OCI-M2 (cell line): ENCODE results near the gene NFKBIZ.

Source experiments
- DNase-seq: peaks from one replicate; lab custom pipeline; 2025; ENCODE audit not compliant: unreplicated experiment; lab: John Stamatoyannopoulos, UW

NFKBIZ gene, protein sequence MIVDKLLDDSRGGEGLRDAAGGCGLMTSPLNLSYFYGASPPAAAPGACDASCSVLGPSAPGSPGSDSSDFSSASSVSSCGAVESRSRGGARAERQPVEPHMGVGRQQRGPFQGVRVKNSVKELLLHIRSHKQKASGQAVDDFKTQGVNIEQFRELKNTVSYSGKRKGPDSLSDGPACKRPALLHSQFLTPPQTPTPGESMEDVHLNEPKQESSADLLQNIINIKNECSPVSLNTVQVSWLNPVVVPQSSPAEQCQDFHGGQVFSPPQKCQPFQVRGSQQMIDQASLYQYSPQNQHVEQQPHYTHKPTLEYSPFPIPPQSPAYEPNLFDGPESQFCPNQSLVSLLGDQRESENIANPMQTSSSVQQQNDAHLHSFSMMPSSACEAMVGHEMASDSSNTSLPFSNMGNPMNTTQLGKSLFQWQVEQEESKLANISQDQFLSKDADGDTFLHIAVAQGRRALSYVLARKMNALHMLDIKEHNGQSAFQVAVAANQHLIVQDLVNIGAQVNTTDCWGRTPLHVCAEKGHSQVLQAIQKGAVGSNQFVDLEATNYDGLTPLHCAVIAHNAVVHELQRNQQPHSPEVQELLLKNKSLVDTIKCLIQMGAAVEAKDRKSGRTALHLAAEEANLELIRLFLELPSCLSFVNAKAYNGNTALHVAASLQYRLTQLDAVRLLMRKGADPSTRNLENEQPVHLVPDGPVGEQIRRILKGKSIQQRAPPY

DNA sequence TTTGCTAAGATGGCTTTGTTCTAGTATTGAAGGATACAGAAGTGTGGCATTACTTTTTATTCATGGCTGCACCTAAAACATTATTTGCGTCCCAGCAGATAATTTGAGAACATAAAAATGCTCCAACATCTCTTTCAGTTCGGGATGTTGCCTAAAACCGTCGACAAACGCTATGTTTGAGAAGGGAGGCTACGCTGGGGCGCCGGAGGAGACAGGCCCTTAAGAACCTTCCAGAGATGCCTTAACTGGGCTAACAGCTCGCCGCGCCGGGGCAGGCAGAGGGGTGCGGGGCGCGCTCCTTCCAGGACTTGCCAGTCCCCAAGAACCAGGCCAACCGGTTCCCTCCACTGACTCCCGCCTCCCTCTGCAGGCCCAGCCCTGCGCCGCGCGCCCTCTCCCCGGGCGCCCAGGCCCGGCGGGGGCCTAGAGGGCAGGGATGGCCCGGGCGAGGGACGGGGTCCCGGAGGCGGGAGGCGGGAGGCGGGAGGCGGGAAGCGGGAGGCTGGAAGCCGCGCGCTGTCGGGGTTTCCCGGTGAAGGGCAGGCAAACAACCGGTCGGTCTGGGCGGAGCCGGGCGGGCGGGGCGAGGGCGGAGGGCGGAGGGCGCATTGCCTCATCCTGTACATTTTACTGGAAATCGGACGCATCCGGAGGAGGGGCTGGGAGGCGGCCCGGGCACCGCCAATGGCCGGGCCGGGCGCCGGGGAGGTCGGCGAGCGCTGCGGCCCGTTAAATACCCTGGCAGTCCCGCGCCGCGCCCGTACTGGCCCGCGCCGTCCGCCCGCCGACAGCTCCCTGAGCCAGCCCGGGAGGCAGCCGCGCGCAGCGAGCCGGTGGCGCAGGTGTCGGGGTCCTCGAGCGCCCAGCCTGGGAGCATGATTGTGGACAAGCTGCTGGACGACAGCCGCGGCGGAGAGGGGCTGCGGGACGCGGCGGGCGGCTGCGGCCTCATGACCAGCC is at the start of gene NFKBIZ:
Gene NFKBIZ (plus strand): TSS at position 761 of the 960 bp plus-strand sequence. CDS start 115 bp downstream, at position 876.
- DNase-seq, result peak; percentile 30

DNA sequence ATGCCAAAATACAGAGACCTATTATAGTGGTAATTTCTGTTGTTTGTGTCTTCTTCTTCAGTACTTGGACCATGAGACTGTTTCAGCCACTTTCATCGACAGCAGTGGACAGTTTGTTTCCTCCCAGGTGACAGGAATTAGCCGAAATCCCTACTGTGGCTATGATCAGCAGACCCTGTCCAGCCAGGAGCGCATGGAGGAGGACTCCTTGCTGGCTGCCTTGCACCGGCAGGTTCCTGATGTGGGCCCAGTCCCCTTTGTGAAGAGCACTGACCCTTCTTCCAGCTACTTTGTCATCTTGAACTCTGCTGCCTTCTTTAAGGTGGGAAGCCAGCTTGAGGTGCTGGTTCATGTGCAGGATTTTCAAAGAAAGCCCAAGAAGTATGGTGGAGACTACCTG is 48.1 kb upstream of the NFKBIZ start:
- DNase-seq, result no peak

DNA sequence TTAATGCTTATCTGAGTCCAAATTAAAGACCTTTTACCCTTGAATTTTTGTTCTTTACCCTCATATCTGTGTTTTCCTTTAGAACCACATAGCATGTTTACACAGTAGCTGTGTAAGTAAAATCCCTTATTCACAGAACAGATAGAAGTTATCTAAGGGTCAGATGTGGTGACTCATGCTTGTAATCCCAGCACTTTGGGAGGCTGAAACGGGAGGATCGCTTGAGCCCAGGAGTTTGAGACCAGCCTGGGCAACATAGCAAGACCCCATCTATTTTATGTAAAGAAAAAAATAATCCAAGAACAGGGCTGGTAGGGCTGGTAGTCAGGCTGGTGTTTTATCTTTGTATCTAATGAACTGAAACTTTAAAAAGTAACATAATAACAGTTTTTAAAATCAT is 47.1 kb upstream of the NFKBIZ start:
- DNase-seq, result no peak

DNA sequence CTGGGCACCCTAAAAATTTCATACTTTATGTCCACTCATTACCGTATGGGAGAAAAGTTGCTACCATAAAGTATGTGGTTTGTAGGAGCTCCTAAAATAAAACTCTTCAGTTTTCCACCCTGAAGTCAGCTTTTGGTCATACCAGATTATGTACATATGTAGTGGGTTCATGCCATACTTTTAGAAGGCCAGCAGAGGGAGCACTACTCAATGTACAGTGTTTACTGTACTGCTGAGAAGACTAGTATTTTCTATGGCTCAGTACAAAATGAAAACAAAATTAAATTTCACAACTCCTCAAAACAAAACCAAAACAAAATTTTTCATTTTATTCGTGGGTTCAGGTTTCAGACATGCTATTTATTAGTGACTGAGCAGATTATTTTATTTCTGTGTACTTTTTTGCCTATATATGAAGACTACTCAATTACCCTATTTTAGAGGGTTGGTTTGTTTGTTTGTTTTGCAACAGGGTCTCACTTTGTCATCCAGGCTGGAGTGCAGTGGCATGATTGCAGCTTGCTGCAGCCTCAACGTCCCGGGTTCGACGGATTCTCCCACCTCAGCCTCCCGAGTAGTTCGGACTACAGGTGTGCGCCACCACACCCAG is 46.0 kb upstream of the NFKBIZ start:
- peak; percentile 40 for DNase-seq

DNA sequence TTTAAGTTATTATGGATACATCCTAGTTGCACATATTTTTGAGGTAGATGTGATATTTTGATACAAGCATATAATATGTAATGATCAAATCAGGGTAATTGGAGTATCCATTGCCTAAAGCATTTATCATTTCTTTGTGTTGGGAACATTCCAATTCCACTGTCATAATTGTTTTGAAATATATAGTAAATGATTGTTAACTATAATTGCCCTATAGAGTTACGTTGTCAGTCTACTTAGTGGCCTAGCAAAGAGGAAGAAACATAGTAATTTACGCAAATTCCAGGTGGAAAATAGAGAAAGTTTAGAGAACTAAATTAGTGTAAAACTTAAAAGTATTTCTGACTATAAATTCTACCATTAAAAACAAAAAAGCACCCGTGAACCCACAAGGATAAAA is 45.4 kb upstream of the NFKBIZ start:
- no peak for DNase-seq

DNA sequence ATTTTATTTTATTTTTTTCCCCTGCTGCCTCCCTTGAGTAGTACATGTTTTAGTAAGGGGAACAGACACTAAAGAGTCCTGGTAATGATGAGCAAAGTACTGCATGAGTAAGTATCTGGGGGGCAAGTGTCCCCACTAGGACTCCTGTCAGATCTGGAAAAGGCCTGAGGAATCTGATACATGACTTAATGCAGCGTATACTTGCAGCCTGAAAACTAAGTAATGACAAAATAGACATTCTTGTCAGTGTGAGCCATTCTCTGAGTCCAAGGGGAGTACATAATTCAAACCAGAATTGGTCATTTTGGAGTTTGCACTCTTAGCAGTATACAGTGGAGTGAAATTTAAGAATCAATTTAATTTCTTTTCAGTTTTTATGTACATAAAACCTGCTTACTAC is 42.8 kb upstream of the NFKBIZ start:
- DNase-seq, result no peak

DNA sequence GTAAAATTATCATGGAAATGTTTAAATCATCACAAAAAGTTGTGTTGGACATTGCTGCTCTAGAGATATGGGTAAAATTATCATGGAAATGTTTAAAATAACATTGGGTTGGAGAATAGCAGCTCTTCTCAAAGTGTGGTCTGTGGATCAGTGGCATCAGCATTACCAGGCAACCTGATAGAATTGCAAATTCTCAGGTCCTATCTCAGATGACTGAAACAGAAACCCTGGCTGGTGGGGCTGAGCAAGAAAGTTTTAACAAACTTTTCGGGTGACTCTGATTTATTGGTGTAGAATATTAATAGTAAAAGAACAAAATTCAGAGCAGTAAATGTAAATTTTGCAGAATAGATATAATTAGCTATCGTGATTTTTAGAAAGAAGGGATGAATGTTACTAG is 41.4 kb upstream of the NFKBIZ start:
- no peak for DNase-seq

DNA sequence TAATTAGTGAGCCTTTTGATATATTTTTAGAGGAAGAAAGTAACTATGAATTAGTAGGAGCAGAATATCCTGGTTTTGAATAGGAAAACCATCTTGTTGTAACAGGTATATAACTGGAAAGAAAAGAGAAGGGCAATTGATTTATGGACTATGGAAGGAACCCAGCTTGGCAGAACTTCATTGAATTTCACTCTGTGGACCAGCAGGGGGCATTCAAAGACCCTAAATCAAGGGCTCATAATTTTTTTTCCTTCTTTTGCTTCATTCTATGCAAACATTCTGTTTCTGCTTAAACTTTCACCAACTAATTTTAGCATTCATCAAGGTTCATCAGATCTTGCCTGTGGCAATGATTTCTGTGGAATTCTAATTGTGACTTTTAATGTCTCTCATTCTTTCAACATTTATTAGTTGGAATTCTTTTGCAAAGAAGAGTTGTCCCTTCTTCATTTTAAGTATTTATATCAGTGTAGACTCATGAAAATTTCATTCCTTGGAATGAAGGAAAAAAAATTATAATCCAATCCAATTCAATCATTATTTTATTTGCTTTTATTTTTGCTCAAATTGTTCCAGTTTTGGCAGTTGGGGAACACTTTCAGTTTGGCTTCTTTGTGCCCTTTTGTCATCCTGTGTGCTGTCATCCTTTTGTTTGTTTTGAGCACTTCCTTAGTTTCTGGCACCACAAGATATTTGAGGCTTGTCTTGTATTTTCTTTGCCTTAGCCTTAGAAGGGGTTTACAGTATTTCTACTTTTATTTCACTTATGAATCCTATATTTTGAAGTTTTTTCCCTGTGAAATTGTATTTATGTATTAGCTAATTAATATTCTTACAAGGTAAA is 39.9 kb upstream of the NFKBIZ start:
- DNase-seq, result no peak

DNA sequence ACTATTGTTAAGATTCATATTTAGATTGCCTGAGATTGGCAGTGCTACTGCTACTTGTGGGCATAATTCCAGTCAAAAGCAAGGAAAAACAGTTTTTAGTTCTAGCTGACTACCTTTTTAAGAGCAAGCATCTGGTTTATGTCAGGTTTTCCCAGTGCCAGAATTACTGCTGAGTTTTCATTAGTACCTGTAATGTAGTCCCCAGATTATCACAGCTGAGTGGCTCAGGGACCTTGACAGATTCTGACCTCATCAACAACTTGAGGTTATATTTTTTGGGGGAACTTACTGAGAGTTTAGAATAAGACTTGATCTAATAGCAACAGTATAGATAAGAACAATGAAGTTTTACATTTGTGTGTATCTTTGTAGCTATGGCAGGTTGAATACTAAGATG is 39.3 kb upstream of the NFKBIZ start:
- DNase-seq, result no peak

DNA sequence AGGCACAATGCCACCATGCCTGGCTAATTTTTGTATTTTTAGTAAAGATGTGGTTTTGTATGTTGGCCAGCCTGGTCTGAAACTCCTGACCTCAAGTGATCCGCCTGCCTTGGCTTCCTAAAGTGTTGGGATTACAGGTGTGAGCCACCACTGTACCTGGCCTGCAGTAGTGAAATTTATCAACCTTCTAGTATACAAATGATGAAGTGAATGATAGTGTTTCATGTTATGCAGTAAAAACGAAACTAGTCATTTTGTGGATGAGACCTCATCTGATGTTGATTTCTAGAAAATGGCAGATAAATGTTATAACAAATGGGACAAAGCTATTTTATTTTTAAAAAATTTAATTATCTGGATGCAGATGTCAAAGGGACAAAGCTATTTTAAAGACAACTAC is 37.4 kb upstream of the NFKBIZ start:
- no peak for DNase-seq

DNA sequence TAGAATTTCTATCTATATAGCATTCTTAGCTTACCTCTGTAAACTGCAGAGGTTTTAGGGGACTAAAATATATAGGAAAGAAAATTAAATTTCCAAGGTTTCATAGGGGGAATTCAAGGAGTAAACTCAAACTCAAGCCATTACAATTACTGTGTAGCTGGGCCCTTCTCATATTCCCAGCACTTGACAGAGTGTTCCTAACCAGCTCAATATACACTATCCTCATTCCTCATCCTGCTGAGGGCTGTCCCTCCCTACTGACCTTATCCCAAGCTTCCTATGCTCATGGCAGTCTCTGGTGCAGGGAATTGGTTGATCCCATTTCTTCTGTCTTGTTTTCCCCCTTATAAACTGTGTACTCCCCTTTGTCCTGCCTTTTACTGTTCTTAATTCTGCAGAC is 36.4 kb upstream of the NFKBIZ start:
- DNase-seq, result no peak

DNA sequence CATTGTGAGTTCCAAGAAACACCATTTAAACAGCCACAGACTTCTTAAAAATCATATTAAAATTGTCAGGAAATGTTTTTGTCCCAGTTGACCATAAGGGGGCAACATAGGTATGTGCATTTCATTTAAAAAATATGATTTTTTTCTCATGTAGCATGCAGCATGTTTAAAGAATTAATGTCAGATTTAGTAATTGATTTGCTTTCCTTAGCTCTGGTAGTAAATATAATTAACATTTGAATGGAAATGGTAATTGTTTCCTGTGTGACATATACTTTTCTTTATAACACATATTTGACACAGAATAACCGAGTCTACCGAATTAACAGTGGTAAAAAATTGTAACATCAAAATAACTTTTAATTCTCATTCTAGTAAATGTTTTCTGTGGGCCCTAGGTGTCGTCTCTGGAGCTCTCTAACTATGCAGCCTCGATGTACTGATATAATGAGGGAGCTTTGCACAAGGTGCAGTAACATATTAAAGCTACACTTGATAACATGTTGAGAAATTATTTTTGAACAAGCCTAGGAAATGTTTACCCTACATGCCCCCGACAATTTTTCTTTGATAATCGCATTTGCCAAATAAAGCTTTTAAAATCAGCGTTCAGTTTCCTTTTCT is 35.4 kb upstream of the NFKBIZ start:
- DNase-seq, result no peak

DNA sequence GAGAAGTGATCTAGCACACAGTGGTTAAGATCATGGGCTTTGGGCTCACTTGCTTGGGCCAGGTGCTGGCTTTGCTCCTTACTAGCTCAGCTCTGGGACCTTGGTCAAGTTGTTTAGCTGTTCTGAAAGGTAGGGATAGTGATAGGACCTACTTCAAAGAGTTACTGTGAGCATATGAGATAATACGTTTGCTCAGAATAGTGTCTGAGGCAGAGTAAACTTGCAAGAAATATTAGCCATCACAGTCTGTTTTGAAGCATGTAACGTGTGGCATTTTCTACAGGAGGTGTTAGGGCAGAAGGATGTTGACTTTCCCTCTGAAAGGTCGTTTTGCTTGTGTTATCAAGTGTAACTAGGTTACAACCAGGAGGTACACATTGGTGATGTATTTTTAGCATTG is 34.5 kb upstream of the NFKBIZ start:
- no peak for DNase-seq

DNA sequence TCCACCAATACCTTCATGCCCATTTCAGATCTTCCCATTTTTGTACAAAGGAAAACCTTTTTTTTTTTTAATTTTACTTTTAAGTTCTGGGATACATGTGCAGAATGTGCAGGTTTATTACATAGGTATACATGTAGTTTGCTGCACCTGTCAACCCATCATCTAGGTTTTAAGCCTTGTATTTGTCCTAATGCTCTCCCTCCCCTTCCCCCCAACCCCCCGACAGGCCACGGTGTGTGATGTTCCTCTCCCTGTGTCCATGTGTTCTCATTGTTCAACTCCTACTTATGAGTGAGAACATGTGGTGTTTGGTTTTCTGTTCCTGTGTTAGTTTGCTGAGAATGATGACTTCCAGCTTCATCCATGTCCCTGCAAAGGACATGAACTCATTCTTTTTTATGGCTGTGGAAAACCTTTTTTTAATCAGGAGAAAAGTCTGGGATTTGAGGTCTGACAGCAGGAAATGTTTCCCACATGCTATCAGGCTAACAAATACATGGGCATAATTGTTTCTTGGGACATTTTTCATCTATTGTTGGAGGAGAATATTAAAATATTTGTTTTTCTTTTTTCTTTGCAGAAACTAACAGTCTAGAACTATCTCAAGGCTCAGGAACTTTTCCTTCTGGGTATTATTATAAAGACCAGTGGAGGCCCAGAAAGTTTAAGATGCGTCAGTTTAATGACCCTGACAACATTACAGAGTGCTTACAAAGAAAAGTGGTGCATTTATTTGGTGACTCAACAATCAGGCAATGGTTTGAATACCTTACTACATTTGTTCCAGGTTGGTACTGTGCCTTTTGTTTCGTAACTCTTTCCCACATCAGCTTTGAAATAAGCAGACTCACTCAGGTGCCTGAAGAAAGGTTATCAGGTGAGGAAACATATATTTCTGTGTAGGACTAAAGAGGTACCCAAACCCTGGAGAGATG is 32.8 kb upstream of the NFKBIZ start:
- no peak for DNase-seq

DNA sequence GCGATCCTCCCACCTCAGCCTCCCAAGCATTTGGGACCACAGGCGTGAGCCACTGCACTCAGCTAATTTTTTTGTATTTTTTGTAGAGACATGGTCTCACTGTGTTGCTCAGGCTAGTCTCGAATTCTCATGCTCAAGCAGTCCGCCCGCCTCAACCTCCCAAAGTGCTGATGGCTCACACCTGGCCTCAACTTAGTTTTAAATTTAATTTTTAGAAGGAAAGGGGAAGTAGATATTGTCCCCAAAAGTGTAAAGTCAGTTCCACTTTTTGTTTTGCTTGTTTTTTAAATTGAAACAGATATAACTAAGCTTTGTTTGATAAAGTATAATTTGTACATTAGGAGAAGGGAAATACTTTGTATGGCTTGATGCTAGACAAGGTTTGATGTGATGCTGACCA is 31.3 kb upstream of the NFKBIZ start:
- no peak for DNase-seq

DNA sequence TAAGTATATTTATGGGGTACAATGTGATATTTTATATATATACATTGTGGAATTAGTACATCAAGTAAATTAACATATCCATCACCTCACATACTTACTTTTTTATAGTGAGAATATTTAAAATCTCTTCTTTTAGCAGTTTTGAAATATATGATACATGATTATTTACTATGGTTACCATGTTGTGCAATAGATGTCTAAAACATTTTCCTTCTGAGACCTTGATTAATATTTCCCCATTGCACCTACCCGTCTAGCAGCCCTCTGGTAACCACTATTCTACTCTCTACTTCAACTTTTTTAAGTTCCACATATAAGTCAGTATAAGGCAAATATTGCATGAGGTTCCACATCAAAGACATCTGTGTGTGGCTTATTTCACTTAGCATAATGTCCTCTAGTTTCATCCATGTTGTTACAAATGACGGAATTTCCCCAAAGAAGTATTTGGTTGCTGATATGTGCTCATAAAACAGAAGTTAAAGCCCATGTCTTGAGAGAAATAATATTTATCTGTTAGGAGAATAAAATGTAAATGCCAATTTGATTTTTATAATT is 29.6 kb upstream of the NFKBIZ start:
- DNase-seq, result no peak

DNA sequence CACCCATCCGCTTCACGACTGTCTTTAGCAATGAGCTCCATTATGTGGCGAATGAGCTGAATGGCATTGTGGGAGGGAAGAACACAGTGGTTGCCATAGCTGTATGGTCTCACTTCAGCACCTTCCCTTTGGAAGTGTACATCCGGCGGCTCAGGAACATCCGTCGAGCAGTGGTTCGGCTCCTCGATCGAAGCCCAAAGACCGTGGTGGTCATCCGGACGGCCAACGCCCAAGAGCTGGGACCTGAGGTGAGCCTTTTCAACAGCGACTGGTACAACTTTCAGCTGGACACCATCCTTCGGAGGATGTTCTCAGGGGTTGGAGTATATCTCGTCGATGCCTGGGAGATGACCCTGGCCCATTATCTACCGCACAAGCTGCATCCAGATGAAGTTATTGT is 27.8 kb upstream of the NFKBIZ start:
- no peak for DNase-seq

DNA sequence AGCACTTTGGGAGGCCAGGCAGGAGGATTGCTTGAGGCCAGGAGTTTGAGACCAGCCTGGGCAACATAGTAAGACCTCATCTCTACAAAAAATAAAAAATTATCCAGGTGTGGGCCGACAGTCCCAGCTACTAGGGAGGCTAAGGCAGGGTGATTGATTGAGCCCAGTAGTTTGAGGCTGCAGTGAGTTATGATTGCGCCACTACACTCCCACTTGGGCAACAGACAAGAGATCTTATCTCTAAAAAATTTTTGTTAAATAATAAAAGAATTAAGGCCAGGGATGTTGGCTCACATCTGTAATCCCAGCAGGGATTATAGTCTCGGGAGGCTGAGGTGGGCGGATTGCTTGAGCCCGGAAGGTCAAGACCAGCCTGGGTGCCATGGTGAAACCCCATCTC is 25.8 kb upstream of the NFKBIZ start:
- DNase-seq, result no peak
